Thyroid gland (tissue), 4 donors: ENCODE measurements around the gene SUGCT.

ENCODE experiments used
- POLR2A ChIP-seq, 2 donors: fragments of 450-650 bp; IDR thresholded peaks; one replicate each; pipeline ENCODE4 v1.6.1; 2017; ENCODE audit warnings: antibody characterized with exemption in 2 of 2, mild to moderate bottlenecking in 2 of 2, moderate library complexity in 1 of 2
- TF ChIP-seq, protein P1 (sequence below), 6 experiments: fragments of 200-600 bp in 3 of 6; fragments of 450-650 bp in 3 of 6; sonication (generic) in 3 of 6; IDR thresholded peaks; one replicate each; pipeline ENCODE4 v1.5.1; 2016 to 2019; ENCODE audit warnings: antibody characterized with exemption in 6 of 6, mild to moderate bottlenecking in 2 of 6, inconsistent platforms in 1 of 6, moderate library complexity in 1 of 6

DNA sequence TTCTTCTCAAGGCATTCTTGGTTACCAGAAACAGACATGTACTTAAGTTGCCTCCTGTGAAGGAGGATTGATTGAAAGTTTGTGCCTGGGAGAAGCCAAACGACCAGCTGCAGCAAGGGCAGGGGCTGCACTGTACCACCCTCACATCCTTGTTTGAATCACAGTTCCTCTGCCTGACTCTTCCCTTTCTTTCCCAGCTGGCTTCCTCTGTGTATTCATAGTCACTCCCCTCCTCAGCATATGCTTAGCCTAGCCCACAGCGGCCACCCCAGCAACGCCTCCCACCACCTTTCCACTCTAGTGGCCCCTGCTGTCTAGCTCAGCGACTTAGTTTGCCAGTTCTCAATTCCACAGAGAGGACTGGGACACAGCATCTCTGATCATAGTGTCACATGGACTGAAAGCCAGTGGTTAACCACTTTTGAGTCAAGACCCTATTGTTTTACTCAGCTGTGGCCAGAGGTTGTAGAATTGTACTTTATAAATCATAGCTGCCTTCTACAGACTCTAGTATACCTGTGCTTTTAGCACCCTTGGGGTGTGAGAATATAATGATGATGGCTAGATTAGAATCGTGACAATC is 643.0 kb downstream of the SUGCT start:
- TF ChIP-seq, protein P1, sequence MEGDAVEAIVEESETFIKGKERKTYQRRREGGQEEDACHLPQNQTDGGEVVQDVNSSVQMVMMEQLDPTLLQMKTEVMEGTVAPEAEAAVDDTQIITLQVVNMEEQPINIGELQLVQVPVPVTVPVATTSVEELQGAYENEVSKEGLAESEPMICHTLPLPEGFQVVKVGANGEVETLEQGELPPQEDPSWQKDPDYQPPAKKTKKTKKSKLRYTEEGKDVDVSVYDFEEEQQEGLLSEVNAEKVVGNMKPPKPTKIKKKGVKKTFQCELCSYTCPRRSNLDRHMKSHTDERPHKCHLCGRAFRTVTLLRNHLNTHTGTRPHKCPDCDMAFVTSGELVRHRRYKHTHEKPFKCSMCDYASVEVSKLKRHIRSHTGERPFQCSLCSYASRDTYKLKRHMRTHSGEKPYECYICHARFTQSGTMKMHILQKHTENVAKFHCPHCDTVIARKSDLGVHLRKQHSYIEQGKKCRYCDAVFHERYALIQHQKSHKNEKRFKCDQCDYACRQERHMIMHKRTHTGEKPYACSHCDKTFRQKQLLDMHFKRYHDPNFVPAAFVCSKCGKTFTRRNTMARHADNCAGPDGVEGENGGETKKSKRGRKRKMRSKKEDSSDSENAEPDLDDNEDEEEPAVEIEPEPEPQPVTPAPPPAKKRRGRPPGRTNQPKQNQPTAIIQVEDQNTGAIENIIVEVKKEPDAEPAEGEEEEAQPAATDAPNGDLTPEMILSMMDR (IDR thresholded peaks at IDR 0.05) = no peak
- no peak for TF ChIP-seq POLR2A (IDR thresholded peaks at IDR 0.05)
